Measurements from ENCODE around the gene TMEM91.

- no peak for TF ChIP-seq NFE2L2 (IDR thresholded peaks at IDR 0.05; ENCODE audit: low read depth, low read length)
- TF ChIP-seq POLR2A (IDR thresholded peaks at IDR 0.05; ENCODE audit: low read depth, low read length) = no peak
- no peak for TF ChIP-seq CTCF (conservative IDR thresholded peaks at IDR 0.05; ENCODE audit: low read depth, low read length)
- no peak for TF ChIP-seq SMC3 (IDR thresholded peaks at IDR 0.05; ENCODE audit: low read depth, low read length)
- TF ChIP-seq RFX5 (IDR thresholded peaks at IDR 0.05; ENCODE audit: low read depth, low read length) = no peak
- no peak for TF ChIP-seq RCOR1 (IDR thresholded peaks at IDR 0.05; ENCODE audit: insufficient replicate concordance, low read length)
- no peak for TF ChIP-seq CHD1 (IDR thresholded peaks at IDR 0.05; ENCODE audit: low read depth, low read length)
- no peak for TF ChIP-seq USF2 (IDR thresholded peaks at IDR 0.05; ENCODE audit: low read depth, low read length)
- TF ChIP-seq RAD21 (IDR thresholded peaks at IDR 0.05; ENCODE audit: low read length) = no peak
- no peak for TF ChIP-seq CEBPB (IDR thresholded peaks at IDR 0.05; ENCODE audit: low read depth, low read length)
- TF ChIP-seq FOS (IDR thresholded peaks at IDR 0.05; ENCODE audit: low read depth, low read length) = no peak
- no peak for TF ChIP-seq MAZ (IDR thresholded peaks at IDR 0.05; ENCODE audit: borderline replicate concordance, low read depth, low read length)
- TF ChIP-seq BHLHE40 (IDR thresholded peaks at IDR 0.05; ENCODE audit: low read depth, low read length) = no peak
Observed at GRCh38 chr19:41364524-41365391, 11.6 kb upstream of the TMEM91 start.
